HEK293 (cell line): ENCODE results near the gene STMN1.

Experiments
- CTCF ChIA-PET: fragments of 350-600 bp; formaldehyde crosslinking; extraction: SDS; loops from one replicate; lab custom pipeline; 2021; ENCODE audit warnings: antibody characterized with exemption; lab: Yijun Ruan, JAX
- POLR2A ChIA-PET: fragments of 300-600 bp; formaldehyde crosslinking; extraction: SDS; loops from one replicate; lab custom pipeline; 2020; ENCODE audit warnings: antibody characterized with exemption, inconsistent platforms; lab: Yijun Ruan, JAX
- H3K27ac ChIP-seq: fragments of 200-500 bp; sonication (Bioruptor generic); 2 replicates; pipeline ENCODE4 v1.5.1; 2014; ENCODE audit warnings: low read depth, low read length, control low read depth, inconsistent platforms; ENCODE audit errors: extremely low read depth
- H3K36me3 ChIP-seq, 2 experiments: fragments of 200-500 bp in 1 of 2; sonication (Bioruptor generic) in 1 of 2; 1 replicate in 1 of 2; 2 replicates in 1 of 2; pipeline ENCODE4 v1.5.1; 2014 to 2017; ENCODE audit warnings: inconsistent platforms in 2 of 2, low read length in 2 of 2; ENCODE audit not compliant: control insufficient read depth in 2 of 2, insufficient read depth in 1 of 2
- H3K4me1 ChIP-seq: fragments of 200-500 bp; sonication (Bioruptor generic); 2 replicates; pipeline ENCODE4 v1.5.1; 2014; ENCODE audit warnings: mild to moderate bottlenecking, low read length, inconsistent platforms; ENCODE audit not compliant: control insufficient read depth, insufficient read depth
- H3K4me3 ChIP-seq: 2 replicates; pipeline ENCODE4 v1.5.1; 2011; ENCODE audit warnings: low read depth, mild to moderate bottlenecking, control low read depth, low read length, moderate library complexity
- H3K9me3 ChIP-seq: fragments of 200-500 bp; sonication (Bioruptor generic); 2 replicates; pipeline ENCODE4 v1.5.1; 2014; ENCODE audit warnings: low read depth, low read length, inconsistent platforms; ENCODE audit not compliant: control insufficient read depth, insufficient read depth
- PRDM10 ChIP-seq: fragments of 450-650 bp; formaldehyde crosslinking; IDR thresholded peaks from 2 replicates; pipeline ENCODE4 v1.5.1; 2016; ENCODE audit warnings: missing biosample characterization, missing genetic modification characterization
- SP3 ChIP-seq: fragments of 450-650 bp; formaldehyde crosslinking; IDR thresholded peaks from 2 replicates; pipeline ENCODE4 v1.5.1; 2016; ENCODE audit warnings: missing biosample characterization, missing genetic modification characterization
- ZNF132 ChIP-seq: fragments of 450-650 bp; formaldehyde crosslinking; IDR thresholded peaks from 2 replicates; pipeline ENCODE4 v1.5.1; 2017; ENCODE audit warnings: missing biosample characterization, missing genetic modification characterization, borderline replicate concordance
- ZNF335 ChIP-seq: fragments of 450-650 bp; formaldehyde crosslinking; conservative IDR thresholded peaks from 2 replicates; pipeline ENCODE4 v1.5.1; 2016; ENCODE audit warnings: missing biosample characterization, missing genetic modification characterization
- ZNF449 ChIP-seq: fragments of 450-650 bp; formaldehyde crosslinking; IDR thresholded peaks from 2 replicates; pipeline ENCODE4 v1.5.1; 2017; ENCODE audit warnings: missing biosample characterization, mild to moderate bottlenecking, missing genetic modification characterization, moderate library complexity
- ZNF513 ChIP-seq: fragments of 450-650 bp; IDR thresholded peaks from 2 replicates; pipeline ENCODE4 v1.5.1; 2018; ENCODE audit warnings: missing biosample characterization, missing genetic modification characterization
- ZNF677 ChIP-seq: fragments of 450-650 bp; IDR thresholded peaks from 2 replicates; pipeline ENCODE4 v1.5.0; 2018; ENCODE audit warnings: missing biosample characterization, mild to moderate bottlenecking, missing genetic modification characterization, moderate library complexity
- ZNF747 ChIP-seq: fragments of 450-650 bp; formaldehyde crosslinking; IDR thresholded peaks from 2 replicates; pipeline ENCODE4 v1.5.1; 2016; ENCODE audit warnings: missing biosample characterization, missing genetic modification characterization

Gene STMN1

GRCh38 chr1:25909040-25909439 lies 2.8 kb upstream of the STMN1 start:
- CTCF ChIA-PET = interaction anchor here (2.4 kb wide), 1 partner anchor 13 kb away, joined by 12 read pairs; no protein-coding TSS in a partner anchor

GRCh38 chr1:25908161-25908560 lies 1.9 kb upstream of the STMN1 start:
- peaks cover 4 to 15% of the 10 kb centered on the region in 2 experiments; a peak in 2 of 3 replicates for H3K36me3 ChIP-seq
- ChIA-PET POLR2A (no interaction called here), CTCF (interaction anchor here (1.5 to 2.4 kb wide), 2 partner anchors 12 to 90 kb away, joined by 5 to 12 read pairs; partner anchors contain the start of gene PAFAH2)
- no peak overlapping the region for H3K27ac ChIP-seq
- no peaks in the 10 kb centered on the region for H3K9me3 ChIP-seq
- TF ChIP-seq ZNF132 (tag by site-specific recombination) = no peak
- TF ChIP-seq SP3 = no peak
- TF ChIP-seq ZNF513 (tag by site-specific recombination) = no peak
- TF ChIP-seq ZNF747 (tag by site-specific recombination) = no peak
- H3K4me1 ChIP-seq = peaks cover 5% of the 10 kb centered on the region
- H3K4me3 ChIP-seq = no peak overlapping the region

More at GRCh38 chr1:25909040-25909439, 2.8 kb upstream of the STMN1 start:
- peaks cover 5% of the 10 kb centered on the region for H3K4me1 ChIP-seq
- peak; percentile 78 for TF ChIP-seq ZNF449 (tag by site-specific recombination)
- no peak for TF ChIP-seq ZNF677 (tag by site-specific recombination)
- no peaks in the 10 kb centered on the region for H3K9me3 ChIP-seq
- H3K36me3 ChIP-seq = peaks cover 2 to 6% of the 10 kb centered on the region in 2 experiments; a peak in 2 of 3 replicates
- no peak overlapping the region for H3K4me3 ChIP-seq
- POLR2A ChIA-PET = interaction anchor here (0.6 kb wide), 1 partner anchor 17 kb away, joined by 11 read pairs; no protein-coding TSS in a partner anchor
- H3K27ac ChIP-seq = no peak overlapping the region

GRCh38 chr1:25907601-25908000 lies 1.4 kb upstream of the STMN1 start:
- Histone ChIP-seq H3K9me3 (no peaks in the 10 kb centered on the region), H3K4me3 (no peak overlapping the region), H3K36me3 (peaks cover 6 to 20% of the 10 kb centered on the region in 2 experiments; a peak in 2 of 3 replicates), H3K4me1 (peaks cover 5% of the 10 kb centered on the region), H3K27ac (no peak overlapping the region)
- TF ChIP-seq PRDM10 (tag by site-specific recombination) = peak; percentile 94
- TF ChIP-seq ZNF335 (tag by site-specific recombination) = peak; percentile 56
- no peak for TF ChIP-seq ZNF513 (tag by site-specific recombination)
- ChIA-PET CTCF (interaction anchor here (1.2 to 2.4 kb wide), 3 partner anchors 12 to 97 kb away, joined by 3 to 12 read pairs (median 5); partner anchors contain the start of gene PAFAH2), POLR2A (no interaction called here)
